Measurements from ENCODE around the gene TNP2. TPM values are rescaled to one million over a fixed set of nuclear protein-coding genes. Genes with fewer than 3 reads are reported as not detected.
A peak's percentile ranks its signal among the peaks of the same experiment; 100 is the strongest.
"Not testable (repeated sequence)": the region's sequence is repeated elsewhere in the genome, so short reads cannot be mapped to it uniquely, and the experiment has no call there.

TNP2 gene
- total RNA-seq, 1 donor from 2014 or later, result not detected

GRCh38 chr16:11301645-11302501, 32.7 kb upstream of the TNP2 start:
- ATAC-seq, result no peak
- DNase-seq (ENCODE audit: low spot score), result no peak

- ATAC-seq (no peak), DNase-seq (ENCODE audit: low spot score) (no peak)
Observed at GRCh38 chr16:11300560-11300892, 31.4 kb upstream of the TNP2 start.

GRCh38 chr16:11299865-11300559, 30.9 kb upstream of the TNP2 start:
- no peak for DNase-seq (ENCODE audit: low spot score)
- no peak for ATAC-seq

GRCh38 chr16:11298950-11299547, 29.9 kb upstream of the TNP2 start:
- not testable (repeated sequence) for ATAC-seq

GRCh38 chr16:11298143-11298900, 29.2 kb upstream of the TNP2 start:
- ATAC-seq, result no peak

More at GRCh38 chr16:11298950-11299547, 29.9 kb upstream of the TNP2 start:
- DNase-seq (ENCODE audit: low spot score), result not testable (repeated sequence)

GRCh38 chr16:11297492-11298142, 28.5 kb upstream of the TNP2 start:
- ATAC-seq (peak; percentile 87), DNase-seq (ENCODE audit: low spot score) (peak; percentile 65)

More at GRCh38 chr16:11298143-11298900, 29.2 kb upstream of the TNP2 start:
- DNase-seq (ENCODE audit: low spot score), result no peak

- peak; percentile 74 for ATAC-seq
Observed at GRCh38 chr16:11296706-11297491, 27.8 kb upstream of the TNP2 start.

GRCh38 chr16:11296351-11296705, 27.2 kb upstream of the TNP2 start:
- DNase-seq (ENCODE audit: low spot score) (no peak), ATAC-seq (no peak)

More at GRCh38 chr16:11296706-11297491, 27.8 kb upstream of the TNP2 start:
- no peak for DNase-seq (ENCODE audit: low spot score)

- DNase-seq (ENCODE audit: low spot score), result no peak
- ATAC-seq, result no peak
Observed at GRCh38 chr16:11295672-11296071, 26.5 kb upstream of the TNP2 start.

- no peak for ATAC-seq
- no peak for DNase-seq (ENCODE audit: low spot score)
Observed at GRCh38 chr16:11292076-11292748, 23.1 kb upstream of the TNP2 start.

- DNase-seq (ENCODE audit: low spot score) (no peak), ATAC-seq (no peak)
Observed at GRCh38 chr16:11291091-11291703, 22.1 kb upstream of the TNP2 start.

GRCh38 chr16:11290102-11290893, 21.2 kb upstream of the TNP2 start:
- no peak for DNase-seq (ENCODE audit: low spot score)
- no peak for ATAC-seq

GRCh38 chr16:11289696-11290095, 20.6 kb upstream of the TNP2 start:
- not testable (repeated sequence) for DNase-seq (ENCODE audit: low spot score); ATAC-seq

GRCh38 chr16:11289202-11289601, 20.1 kb upstream of the TNP2 start:
- DNase-seq (ENCODE audit: low spot score), result no peak

GRCh38 chr16:11285842-11286241, 16.7 kb upstream of the TNP2 start:
- ATAC-seq, result no peak
- DNase-seq (ENCODE audit: low spot score), result no peak

More at GRCh38 chr16:11289202-11289601, 20.1 kb upstream of the TNP2 start:
- no peak for ATAC-seq

GRCh38 chr16:11283820-11284248, 14.7 kb upstream of the TNP2 start:
- ATAC-seq, result no peak
- DNase-seq (ENCODE audit: low spot score), result no peak

GRCh38 chr16:11280616-11281522, 11.7 kb upstream of the TNP2 start, which contains the start of gene PRM1:
TSS of gene PRM1 (minus strand) at chr16:11281330. CDS start at chr16:11281238, 92 bp downstream.
- no peak for DNase-seq (ENCODE audit: low spot score)
- ATAC-seq, result no peak

All from left lobe of liver (tissue), 2 donors.